Heart left ventricle (tissue), 13 donors: ENCODE results near the gene CCR1.

Source experiments
- CTCF ChIP-seq, 12 donors: fragments of 200-600 bp; sonication (generic) in 4 of 12; IDR thresholded peaks; one replicate each; pipeline versions ENCODE4 v1.5.0 to v1.8.0; 2018 to 2022; ENCODE audit warnings: antibody characterized with exemption in 12 of 12, mild to moderate bottlenecking in 5 of 12
- POLR2A ChIP-seq, 2 donors: fragments of 450-650 bp; IDR thresholded peaks; one replicate each; pipeline ENCODE4 v1.6.1; 2017; ENCODE audit warnings: antibody characterized with exemption in 2 of 2, mild to moderate bottlenecking in 2 of 2, moderate library complexity in 2 of 2
- donor health status: ischemic (EF 13 %, LVEDD 7.1; RV severe dilation, severe dysfunction).
- donor health status: DM: no; HTN: yes; CAD: no.
- donor health status: DM: no; HTN: no; CAD: no.
- donor health status: ischemic (EF 25% LVEDD 6.9; RV normal size, moderate dysfunction).
- donor health status: ischemic (EF 25% LVEDD 5.7; RV mildly dilated, moderate dysfunction).
- donor health status: ischemic (EF 35%, LVEDD 5.7; RV mildly dilated, moderate dysfunction).
- donor health status: nonischemic (EF 11% LVEDD 7.7; RV severe dilation, severe dysfunction).
- donor health status: DM: yes; HTN: yes; CAD: no.
- donor health status: PGD.
- donor health status: ischemic (EF 29% LVEDD 5.4; RV normal size, mild dysfunction).
- donor health status: nonischemic (EF 23%, LVEDD 6.1; RV moderate dilation, normal function).

GRCh38 chr3:46187876-46188275 lies 20.2 kb downstream of the CCR1 start:
- TF ChIP-seq POLR2A (IDR thresholded peaks at IDR 0.05) (no peak), CTCF (IDR thresholded peaks at IDR 0.05) (no peak)
